ENCODE data around the gene PGM1.

The PGM1 gene

GRCh38 chr1:63642901-63643300 lies 49.7 kb downstream of the PGM1 start:
- Histone ChIP-seq H3K4me2 (ENCODE audit: low read length) (no peak overlapping the region), H3K9me3 (ENCODE audit: control insufficient read depth, insufficient read depth, low read length) (no peaks in the 10 kb centered on the region), H3K79me2 (ENCODE audit: control insufficient read depth, low read length) (no peaks in the 10 kb centered on the region), H3K4me3 (ENCODE audit: low read length) (no peak overlapping the region), H3K27me3 (ENCODE audit: control insufficient read depth, low read length) (no peaks in the 10 kb centered on the region), H3K4me1 (ENCODE audit: control insufficient read depth, low read length) (no peaks in the 10 kb centered on the region), H3K9me2 (replicated peaks; ENCODE audit: control insufficient read depth, low read length) (no peaks in the 10 kb centered on the region), H3K36me3 (ENCODE audit: control insufficient read depth, low read length) (peaks cover 24% of the 10 kb centered on the region), H4K20me1 (ENCODE audit: control insufficient read depth, insufficient read depth, low read depth, low read length) (no peaks in the 10 kb centered on the region), H3K27ac (ENCODE audit: low read depth, low read length) (no peak overlapping the region), H3F3A (ENCODE audit: control insufficient read depth, insufficient read depth) (no peaks in the 10 kb centered on the region)
- TF ChIP-seq CTCF (IDR thresholded peaks at IDR 0.05; ENCODE audit: low read depth, low read length, poor library complexity, severe bottlenecking): no peak
- no peak for TF ChIP-seq EZH2phosphoT487 (IDR thresholded peaks at IDR 0.05; ENCODE audit: borderline replicate concordance, low read length)

- peaks cover 21% of the 10 kb centered on the region for H3K36me3 ChIP-seq (ENCODE audit: control insufficient read depth, low read length)
- no peaks in the 10 kb centered on the region for H3K79me2 ChIP-seq (ENCODE audit: control insufficient read depth, low read length)
- no peaks in the 10 kb centered on the region for H3K9me2 ChIP-seq (replicated peaks; ENCODE audit: control insufficient read depth, low read length)
- H3K27ac ChIP-seq (ENCODE audit: low read depth, low read length): no peak overlapping the region
- H3K4me2 ChIP-seq (ENCODE audit: low read length): no peak overlapping the region
- no peak for TF ChIP-seq CTCF (IDR thresholded peaks at IDR 0.05; ENCODE audit: low read depth, low read length, poor library complexity, severe bottlenecking)
- TF ChIP-seq EZH2phosphoT487 (IDR thresholded peaks at IDR 0.05; ENCODE audit: borderline replicate concordance, low read length): no peak
- no peaks in the 10 kb centered on the region for H3F3A ChIP-seq (ENCODE audit: control insufficient read depth, insufficient read depth)
- H3K27me3 ChIP-seq (ENCODE audit: control insufficient read depth, low read length): no peaks in the 10 kb centered on the region
- H3K9me3 ChIP-seq (ENCODE audit: control insufficient read depth, insufficient read depth, low read length): no peaks in the 10 kb centered on the region
- no peaks in the 10 kb centered on the region for H3K4me1 ChIP-seq (ENCODE audit: control insufficient read depth, low read length)
- no peak overlapping the region for H3K4me3 ChIP-seq (ENCODE audit: low read length)
- no peaks in the 10 kb centered on the region for H4K20me1 ChIP-seq (ENCODE audit: control insufficient read depth, insufficient read depth, low read depth, low read length)
Observed at GRCh38 chr1:63643517-63643916, 50.3 kb downstream of the PGM1 start.

- Histone ChIP-seq H3K4me1 (ENCODE audit: control insufficient read depth, low read length) (no peaks in the 10 kb centered on the region), H4K20me1 (ENCODE audit: control insufficient read depth, insufficient read depth, low read depth, low read length) (no peaks in the 10 kb centered on the region), H3K36me3 (ENCODE audit: control insufficient read depth, low read length) (peaks cover 21% of the 10 kb centered on the region), H3K27ac (ENCODE audit: low read depth, low read length) (no peak overlapping the region), H3K27me3 (ENCODE audit: control insufficient read depth, low read length) (no peaks in the 10 kb centered on the region), H3K4me2 (ENCODE audit: low read length) (no peak overlapping the region), H3K9me2 (replicated peaks; ENCODE audit: control insufficient read depth, low read length) (no peaks in the 10 kb centered on the region), H3K4me3 (ENCODE audit: low read length) (no peak overlapping the region), H3F3A (ENCODE audit: control insufficient read depth, insufficient read depth) (no peaks in the 10 kb centered on the region), H3K79me2 (ENCODE audit: control insufficient read depth, low read length) (no peaks in the 10 kb centered on the region), H3K9me3 (ENCODE audit: control insufficient read depth, insufficient read depth, low read length) (no peaks in the 10 kb centered on the region)
- no peak for TF ChIP-seq EZH2phosphoT487 (IDR thresholded peaks at IDR 0.05; ENCODE audit: borderline replicate concordance, low read length)
- TF ChIP-seq CTCF (IDR thresholded peaks at IDR 0.05; ENCODE audit: low read depth, low read length, poor library complexity, severe bottlenecking): no peak
Observed at GRCh38 chr1:63643926-63644325, 50.7 kb downstream of the PGM1 start.

GRCh38 chr1:63645317-63645716 lies 52.1 kb downstream of the PGM1 start:
- H3K9me3 ChIP-seq (ENCODE audit: control insufficient read depth, insufficient read depth, low read length): no peaks in the 10 kb centered on the region
- H3K4me3 ChIP-seq (ENCODE audit: low read length): no peak overlapping the region
- H3F3A ChIP-seq (ENCODE audit: control insufficient read depth, insufficient read depth): no peaks in the 10 kb centered on the region
- no peaks in the 10 kb centered on the region for H3K79me2 ChIP-seq (ENCODE audit: control insufficient read depth, low read length)
- peaks cover 23% of the 10 kb centered on the region for H3K36me3 ChIP-seq (ENCODE audit: control insufficient read depth, low read length)
- H3K27ac ChIP-seq (ENCODE audit: low read depth, low read length): no peak overlapping the region
- no peaks in the 10 kb centered on the region for H3K27me3 ChIP-seq (ENCODE audit: control insufficient read depth, low read length)
- no peak overlapping the region for H3K4me2 ChIP-seq (ENCODE audit: low read length)
- no peak for TF ChIP-seq EZH2phosphoT487 (IDR thresholded peaks at IDR 0.05; ENCODE audit: borderline replicate concordance, low read length)
- no peaks in the 10 kb centered on the region for H3K9me2 ChIP-seq (replicated peaks; ENCODE audit: control insufficient read depth, low read length)
- no peaks in the 10 kb centered on the region for H4K20me1 ChIP-seq (ENCODE audit: control insufficient read depth, insufficient read depth, low read depth, low read length)
- H3K4me1 ChIP-seq (ENCODE audit: control insufficient read depth, low read length): no peaks in the 10 kb centered on the region
